KOPT-K1 (cell line): Measurements from ENCODE around the gene URB1.
"Not testable (repeated sequence)": the region's sequence is repeated elsewhere in the genome, so short reads cannot be mapped to it uniquely, and the experiment has no call there.

ENCODE experiments used
- H3K27ac ChIP-seq: fragments of 200-600 bp; sonication (generic); 2 replicates; pipeline ENCODE4 v1.5.1; 2016; ENCODE audit warnings: antibody characterized with exemption, mild to moderate bottlenecking, low read depth, low read length; ENCODE audit not compliant: poor library complexity, severe bottlenecking
- H3K36me3 ChIP-seq: fragments of 200-600 bp; sonication (generic); 2 replicates; pipeline ENCODE4 v1.5.1; 2017; ENCODE audit warnings: antibody characterized with exemption, mild to moderate bottlenecking, low read length, moderate library complexity; ENCODE audit not compliant: insufficient read depth
- H3K9me3 ChIP-seq: fragments of 200-600 bp; sonication (generic); 2 replicates; pipeline ENCODE4 v1.5.1; 2017; ENCODE audit warnings: antibody characterized with exemption, low read length, mild to moderate bottlenecking; ENCODE audit not compliant: insufficient read depth, poor library complexity, severe bottlenecking

Gene URB1

GRCh38 chr21:32298658-32299081 is 94.1 kb downstream of the URB1 start, which contains the start of gene MRAP:
Gene MRAP, plus strand, starts transcription at chr21:32298855. Its CDS starts 117 bp downstream, at chr21:32298972.
- Histone ChIP-seq H3K27ac (no peak within 1 kb of the TSS), H3K36me3 (peaks cover 17% of the 10 kb centered on the region; the same call in 1 of the 2 replicates), H3K9me3 (no peaks in the 10 kb centered on the region)

GRCh38 chr21:32298148-32298559 is 94.7 kb downstream of the URB1 start:
- H3K27ac ChIP-seq = no peak overlapping the region
- peaks cover 17% of the 10 kb centered on the region; the same call in 1 of the 2 replicates for H3K36me3 ChIP-seq
- H3K9me3 ChIP-seq = no peaks in the 10 kb centered on the region

- no peaks in the 10 kb centered on the region for H3K9me3 ChIP-seq
- H3K27ac ChIP-seq = no peak overlapping the region
- peaks cover 14% of the 10 kb centered on the region; the same call in 1 of the 2 replicates for H3K36me3 ChIP-seq
These were observed 95.4 kb downstream of the URB1 start for GRCh38 chr21:32297449-32297848.

GRCh38 chr21:32285476-32285875 is 107.3 kb downstream of the URB1 start:
- Histone ChIP-seq H3K36me3 (no peaks in the 10 kb centered on the region), H3K27ac (no peak overlapping the region), H3K9me3 (no peaks in the 10 kb centered on the region)

DNA sequence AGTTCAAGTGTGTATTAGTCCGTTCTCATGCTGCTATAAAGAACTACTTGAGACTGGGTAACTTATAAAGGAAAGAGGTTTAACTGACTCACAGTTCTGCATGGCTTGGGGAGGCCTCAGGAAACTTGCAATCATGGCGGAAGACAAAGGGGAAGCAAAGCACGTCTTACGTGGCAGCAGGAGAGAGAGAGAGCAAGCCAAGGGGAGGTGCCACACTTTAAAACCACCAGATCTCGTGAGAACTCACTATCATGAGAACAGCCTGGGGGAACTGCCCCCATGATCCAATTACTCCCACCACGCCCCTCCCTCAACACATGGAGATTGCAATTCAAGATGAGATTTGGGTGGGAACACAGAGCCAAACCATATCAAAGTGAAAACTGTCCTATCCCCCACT is 109.8 kb downstream of the URB1 start:
- no peaks in the 10 kb centered on the region for H3K36me3 ChIP-seq
- H3K27ac ChIP-seq = no peak overlapping the region
- H3K9me3 ChIP-seq = no peaks in the 10 kb centered on the region

DNA sequence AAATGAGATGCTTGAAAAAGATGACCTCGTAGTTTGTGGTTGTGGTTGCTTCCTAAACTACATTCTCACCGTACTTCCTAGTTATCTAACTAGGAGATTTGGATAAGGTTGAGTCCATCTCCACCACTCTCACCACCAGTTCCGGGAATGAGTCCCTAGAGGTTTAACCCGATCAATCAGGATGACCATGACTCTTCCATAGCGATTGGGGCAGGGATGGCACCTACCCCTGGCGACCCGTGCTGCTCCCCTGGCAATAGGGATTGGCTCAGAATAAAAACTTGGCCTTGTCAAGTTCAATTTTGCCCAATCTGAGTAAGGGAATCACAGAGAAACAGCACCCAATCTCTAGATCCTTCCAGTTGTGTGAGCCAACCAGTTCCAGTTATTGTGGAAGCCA is 111.3 kb downstream of the URB1 start:
- no peaks in the 10 kb centered on the region for H3K36me3 ChIP-seq
- no peak overlapping the region for H3K27ac ChIP-seq
- no peaks in the 10 kb centered on the region for H3K9me3 ChIP-seq

DNA sequence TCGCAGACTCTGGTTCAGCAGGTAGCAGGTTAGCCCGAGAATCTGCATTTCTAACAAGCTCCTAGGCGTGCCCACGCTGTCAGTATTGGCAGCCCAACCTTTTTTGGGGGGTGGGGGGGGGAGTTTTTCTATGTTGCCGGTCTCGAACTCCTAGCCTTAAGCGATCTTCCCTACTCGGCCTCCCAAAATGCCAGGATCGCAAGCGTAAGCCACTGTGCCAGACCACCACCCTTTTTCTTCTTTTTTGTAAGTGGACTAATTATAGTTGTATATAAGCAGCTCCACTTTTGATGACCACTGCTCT is 113.5 kb downstream of the URB1 start:
- Histone ChIP-seq H3K27ac (peak overlapping the region; percentile 77), H3K36me3 (peaks cover 14% of the 10 kb centered on the region), H3K9me3 (no peaks in the 10 kb centered on the region)

GRCh38 chr21:32278518-32279376 is 114.1 kb downstream of the URB1 start, which contains the start of gene MIS18A:
Gene MIS18A, minus strand, starts transcription at chr21:32279049. Its CDS starts 35 bp downstream, at chr21:32279014.
- H3K27ac ChIP-seq = peak within 1 kb of the TSS; percentile 77
- peaks cover 18% of the 10 kb centered on the region for H3K36me3 ChIP-seq

GRCh38 chr21:32278103-32278502 is 114.7 kb downstream of the URB1 start:
- H3K27ac ChIP-seq = peak overlapping the region; percentile 77
- peaks cover 25% of the 10 kb centered on the region for H3K36me3 ChIP-seq
- H3K9me3 ChIP-seq = no peaks in the 10 kb centered on the region

More at GRCh38 chr21:32278518-32279376, 114.1 kb downstream of the URB1 start, which contains the start of gene MIS18A:
- H3K9me3 ChIP-seq = no peaks in the 10 kb centered on the region

DNA sequence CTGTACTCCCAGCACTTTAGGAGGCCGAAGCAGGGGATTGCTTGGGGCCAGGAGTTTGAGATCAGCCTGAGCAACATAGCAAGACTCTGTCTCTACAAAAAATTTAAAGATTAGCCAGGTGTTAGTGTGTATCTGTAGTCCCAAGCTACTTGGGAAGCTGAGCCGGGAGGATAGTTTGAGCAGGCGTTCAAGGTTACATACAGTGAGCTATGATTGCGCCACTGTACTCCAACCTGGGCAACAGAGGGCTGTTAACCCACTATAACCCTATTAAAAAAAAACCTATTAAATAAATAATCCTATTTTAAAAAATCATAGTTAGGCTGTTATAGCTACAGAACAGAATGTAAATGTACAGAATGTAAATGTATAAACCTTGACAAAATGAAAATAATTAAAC is 116.1 kb downstream of the URB1 start:
- Histone ChIP-seq H3K27ac (no peak overlapping the region), H3K36me3 (peaks cover 39% of the 10 kb centered on the region), H3K9me3 (no peaks in the 10 kb centered on the region)

GRCh38 chr21:32270748-32271147 is 122.1 kb downstream of the URB1 start:
- Histone ChIP-seq H3K36me3 (peaks cover 91% of the 10 kb centered on the region), H3K27ac (no peak overlapping the region), H3K9me3 (no peaks in the 10 kb centered on the region)

DNA sequence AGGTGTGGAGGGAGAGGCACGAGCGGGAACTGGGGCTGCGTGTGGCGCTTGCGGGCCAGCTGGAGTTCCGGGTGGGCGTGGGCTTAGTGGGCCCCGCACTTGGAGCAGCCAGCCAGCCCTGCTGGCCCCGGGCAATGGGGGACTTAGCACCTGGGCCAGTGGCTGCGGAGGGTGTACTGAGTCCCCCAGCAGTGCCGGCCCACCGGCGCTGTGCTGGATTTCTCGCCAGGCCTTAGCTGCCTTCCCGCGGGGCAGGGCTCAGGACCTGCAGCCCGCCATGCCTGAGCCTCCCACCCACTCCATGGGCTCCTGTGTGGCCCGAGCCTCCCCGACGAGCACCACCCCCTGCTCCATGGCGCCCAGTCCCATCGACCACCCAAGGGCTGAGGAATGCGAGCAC is 127.5 kb downstream of the URB1 start:
- not testable (repeated sequence) for H3K27ac ChIP-seq, H3K9me3 ChIP-seq
- peaks cover 39% of the 10 kb centered on the region for H3K36me3 ChIP-seq

DNA sequence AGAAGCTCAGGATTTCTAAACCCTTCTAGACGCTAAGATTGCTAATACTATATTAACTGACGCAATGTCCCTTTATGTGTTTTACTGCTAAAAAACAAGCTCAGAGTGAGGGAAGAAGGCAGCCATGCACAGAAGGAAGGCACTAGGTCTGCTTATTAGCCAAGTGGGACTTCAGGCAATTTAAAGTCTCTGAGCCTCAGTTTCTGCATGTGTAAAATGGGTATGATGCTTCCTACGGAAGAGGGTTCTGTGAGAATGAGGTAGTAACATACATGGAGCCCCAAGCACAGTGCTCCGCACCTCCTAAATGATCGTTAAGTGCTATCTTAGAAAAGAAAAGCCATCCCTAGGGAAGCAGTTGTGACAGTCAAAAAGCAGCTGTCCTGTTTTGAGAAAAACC is 130.9 kb downstream of the URB1 start:
- H3K9me3 ChIP-seq = no peaks in the 10 kb centered on the region
- no peak overlapping the region for H3K27ac ChIP-seq
- H3K36me3 ChIP-seq = peaks cover 5% of the 10 kb centered on the region
